PC-3 (cell line): Measurements from ENCODE around the gene GTPBP1. TPM values are rescaled to one million over a fixed set of nuclear protein-coding genes. Genes with fewer than 3 reads are reported as not detected.
A peak's percentile ranks its signal among the peaks of the same experiment; 100 is the strongest.

Experiments used
- ATAC-seq: fragments of 200-7000 bp; cut with Tn5 transposase; 2 replicates; pipeline ENCODE4 v1.9.1; 2020; ENCODE audit warnings: mild to moderate bottlenecking, moderate library complexity
- BruUV-seq: library from RNA; stranded (reverse); fragments of 400-500 nt; replicated peaks from 2 replicates; lab custom pipeline; 2021; lab: Mats Ljungman, UMichigan
- CTCF ChIA-PET: fragments of 300-600 bp; sonication (Branson Sonifier 250); formaldehyde crosslinking; loops from one replicate; lab custom pipeline; 2022; ENCODE audit warnings: antibody characterized with exemption; lab: Charles Lee
- POLR2A ChIA-PET: fragments of 300-600 bp; sonication (Branson Sonifier 250); formaldehyde crosslinking; loops from one replicate; lab custom pipeline; 2022; ENCODE audit warnings: antibody characterized with exemption; ENCODE audit not compliant: unreplicated experiment; lab: Charles Lee
- DNase-seq: peaks from one replicate; pipeline ENCODE4 v3.0.0-alpha.2; 2015
- H2AFZ ChIP-seq: fragments of 300-600 bp; sonication (generic); 2 replicates; pipeline ENCODE4 v1.6.0; 2016; ENCODE audit warnings: antibody characterized with exemption, low read length
- H3F3A ChIP-seq: fragments of 300-600 bp; sonication (generic); one replicate; pipeline ENCODE4 v1.6.0; 2017; ENCODE audit warnings: antibody characterized with exemption, low read length, control low read depth, mild to moderate bottlenecking; ENCODE audit not compliant: unreplicated experiment
- H3K27ac ChIP-seq: fragments of 300-600 bp; sonication (generic); 2 replicates; pipeline ENCODE4 v1.5.1; 2016; ENCODE audit warnings: mild to moderate bottlenecking, low read length
- H3K27me3 ChIP-seq: fragments of 300-600 bp; sonication (generic); 2 replicates; pipeline ENCODE4 v1.6.1; 2016; ENCODE audit warnings: low read length, mixed read lengths
- H3K36me3 ChIP-seq: fragments of 300-600 bp; sonication (generic); 2 replicates; pipeline ENCODE4 v1.6.1; 2016; ENCODE audit warnings: low read depth, mixed run types, low read length, mixed read lengths
- H3K4me1 ChIP-seq: fragments of 300-600 bp; sonication (generic); 2 replicates; pipeline ENCODE4 v1.5.1; 2016; ENCODE audit warnings: low read length; ENCODE audit not compliant: insufficient read depth
- H3K4me2 ChIP-seq: fragments of 300-600 bp; sonication (generic); 2 replicates; pipeline ENCODE4 v1.6.0; 2016; ENCODE audit warnings: low read length
- H3K4me3 ChIP-seq: fragments of 300-600 bp; sonication (generic); 2 replicates; pipeline ENCODE4 v1.5.1; 2016; ENCODE audit warnings: mild to moderate bottlenecking, low read length, mixed read lengths
- H3K79me2 ChIP-seq: fragments of 300-600 bp; sonication (generic); 2 replicates; pipeline ENCODE4 v1.6.1; 2017; ENCODE audit warnings: low read length, mixed read lengths
- H3K9ac ChIP-seq: fragments of 300-600 bp; sonication (generic); 2 replicates; pipeline ENCODE4 v1.6.0; 2016; ENCODE audit warnings: mild to moderate bottlenecking, low read length
- H3K9me2 ChIP-seq: fragments of 300-600 bp; sonication (generic); replicated peaks from 2 replicates; pipeline ENCODE4 v1.6.1; 2016; ENCODE audit warnings: mixed run types, low read length, mixed read lengths
- H3K9me3 ChIP-seq: fragments of 300-600 bp; sonication (generic); 2 replicates; pipeline ENCODE4 v1.6.1; 2016; ENCODE audit warnings: low read length, mixed read lengths
- H4K20me1 ChIP-seq: fragments of 300-600 bp; sonication (generic); 2 replicates; pipeline ENCODE4 v1.6.1; 2016; ENCODE audit warnings: low read length, mixed read lengths
- EZH2 ChIP-seq: fragments of 300-600 bp; sonication (generic); IDR thresholded peaks from one replicate; pipeline ENCODE4 v1.6.1; 2017; ENCODE audit warnings: antibody characterized with exemption, mild to moderate bottlenecking, low read length; ENCODE audit not compliant: unreplicated experiment
- EZH2phosphoT487 ChIP-seq: fragments of 300-600 bp; sonication (generic); IDR thresholded peaks from 2 replicates; pipeline ENCODE4 v1.6.1; 2018; ENCODE audit warnings: mild to moderate bottlenecking, antibody characterized with exemption, low read length, borderline replicate concordance
- intact Hi-C: fragments of 100-400 bp; cut with micrococcal nuclease; formaldehyde crosslinking; loops from 2 replicates; pipeline ENCODE4 v1.9.0; 2023
- total RNA-seq: library from RNA; depleted of rRNA; stranded (reverse); fragments of >200 nt; gene quantifications from 2 replicates; pipeline ENCODE4 v1.2.3, GENCODE V29; 2014
- TF ChIP-seq, protein P1 (sequence below): fragments of 300-600 bp; sonication (generic); conservative IDR thresholded peaks from 2 replicates; pipeline ENCODE4 v1.5.1; 2017; ENCODE audit warnings: antibody characterized with exemption, low read depth, mild to moderate bottlenecking, low read length

Gene GTPBP1
- total RNA-seq, 1 experiment from 2014 or later = 28.2 TPM

DNA sequence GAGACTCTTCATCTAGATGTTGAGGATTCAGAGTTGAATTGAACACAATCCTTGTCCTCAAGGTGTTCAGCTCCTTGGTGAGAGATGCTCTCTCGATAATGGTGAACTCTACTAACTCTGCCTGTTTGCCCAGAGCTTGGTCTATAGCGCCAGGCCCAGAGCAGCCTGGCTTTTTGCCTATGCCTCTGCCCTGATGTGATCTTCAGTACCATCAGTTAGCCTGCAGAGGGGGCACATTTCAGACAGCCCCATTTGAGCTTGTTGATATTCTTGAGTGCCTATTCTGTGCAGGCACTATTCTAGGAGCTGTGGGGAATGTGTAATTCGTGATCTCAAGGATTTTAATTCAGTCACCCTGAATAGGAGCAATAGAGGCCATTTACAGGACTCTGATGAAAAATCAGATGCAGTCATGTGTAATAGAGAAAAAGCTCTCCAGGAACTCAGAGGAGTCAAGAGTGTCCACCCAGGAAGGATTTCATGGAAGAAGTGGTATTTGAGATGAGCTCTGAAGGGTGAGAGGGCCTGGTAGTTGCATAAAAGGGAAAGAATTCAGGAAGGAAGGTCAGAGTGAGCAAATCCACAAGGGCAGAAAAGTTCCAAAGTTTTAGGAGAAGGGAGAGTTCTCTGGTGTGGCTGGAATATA lies 19.3 kb downstream of the GTPBP1 start:
- H3K4me1 ChIP-seq = peaks cover 4% of the 10 kb centered on the region; the same call in 1 of the 2 replicates
- ATAC-seq = no peak; the same call in 1 of the 2 replicates
- H3K36me3 ChIP-seq = peaks cover 31% of the 10 kb centered on the region
- H2AFZ ChIP-seq = no peak overlapping the region
- peaks cover 4% of the 10 kb centered on the region; the same call in 1 of the 2 replicates for H3K79me2 ChIP-seq
- DNase-seq = peak; percentile 50
- ChIA-PET CTCF (interaction anchor here (1.0 kb wide), 1 partner anchor 44 kb away, joined by 4 read pairs; no protein-coding TSS in a partner anchor), POLR2A (no interaction called here)
- BruUV-seq = no TSS peak
- H3K9me2 ChIP-seq = no peaks in the 10 kb centered on the region
- H3K27me3 ChIP-seq = no peaks in the 10 kb centered on the region
- intact Hi-C loops = no loop called here
- H3K27ac ChIP-seq = no peak overlapping the region
- TF ChIP-seq EZH2 = no peak
- TF ChIP-seq, protein P1, sequence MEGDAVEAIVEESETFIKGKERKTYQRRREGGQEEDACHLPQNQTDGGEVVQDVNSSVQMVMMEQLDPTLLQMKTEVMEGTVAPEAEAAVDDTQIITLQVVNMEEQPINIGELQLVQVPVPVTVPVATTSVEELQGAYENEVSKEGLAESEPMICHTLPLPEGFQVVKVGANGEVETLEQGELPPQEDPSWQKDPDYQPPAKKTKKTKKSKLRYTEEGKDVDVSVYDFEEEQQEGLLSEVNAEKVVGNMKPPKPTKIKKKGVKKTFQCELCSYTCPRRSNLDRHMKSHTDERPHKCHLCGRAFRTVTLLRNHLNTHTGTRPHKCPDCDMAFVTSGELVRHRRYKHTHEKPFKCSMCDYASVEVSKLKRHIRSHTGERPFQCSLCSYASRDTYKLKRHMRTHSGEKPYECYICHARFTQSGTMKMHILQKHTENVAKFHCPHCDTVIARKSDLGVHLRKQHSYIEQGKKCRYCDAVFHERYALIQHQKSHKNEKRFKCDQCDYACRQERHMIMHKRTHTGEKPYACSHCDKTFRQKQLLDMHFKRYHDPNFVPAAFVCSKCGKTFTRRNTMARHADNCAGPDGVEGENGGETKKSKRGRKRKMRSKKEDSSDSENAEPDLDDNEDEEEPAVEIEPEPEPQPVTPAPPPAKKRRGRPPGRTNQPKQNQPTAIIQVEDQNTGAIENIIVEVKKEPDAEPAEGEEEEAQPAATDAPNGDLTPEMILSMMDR = peak; percentile 62
- H4K20me1 ChIP-seq = no peaks in the 10 kb centered on the region
- no peaks in the 10 kb centered on the region for H3F3A ChIP-seq
- H3K9me3 ChIP-seq = no peaks in the 10 kb centered on the region
- H3K4me2 ChIP-seq = no peak overlapping the region
- no peak overlapping the region for H3K4me3 ChIP-seq
- no peak overlapping the region for H3K9ac ChIP-seq

DNA sequence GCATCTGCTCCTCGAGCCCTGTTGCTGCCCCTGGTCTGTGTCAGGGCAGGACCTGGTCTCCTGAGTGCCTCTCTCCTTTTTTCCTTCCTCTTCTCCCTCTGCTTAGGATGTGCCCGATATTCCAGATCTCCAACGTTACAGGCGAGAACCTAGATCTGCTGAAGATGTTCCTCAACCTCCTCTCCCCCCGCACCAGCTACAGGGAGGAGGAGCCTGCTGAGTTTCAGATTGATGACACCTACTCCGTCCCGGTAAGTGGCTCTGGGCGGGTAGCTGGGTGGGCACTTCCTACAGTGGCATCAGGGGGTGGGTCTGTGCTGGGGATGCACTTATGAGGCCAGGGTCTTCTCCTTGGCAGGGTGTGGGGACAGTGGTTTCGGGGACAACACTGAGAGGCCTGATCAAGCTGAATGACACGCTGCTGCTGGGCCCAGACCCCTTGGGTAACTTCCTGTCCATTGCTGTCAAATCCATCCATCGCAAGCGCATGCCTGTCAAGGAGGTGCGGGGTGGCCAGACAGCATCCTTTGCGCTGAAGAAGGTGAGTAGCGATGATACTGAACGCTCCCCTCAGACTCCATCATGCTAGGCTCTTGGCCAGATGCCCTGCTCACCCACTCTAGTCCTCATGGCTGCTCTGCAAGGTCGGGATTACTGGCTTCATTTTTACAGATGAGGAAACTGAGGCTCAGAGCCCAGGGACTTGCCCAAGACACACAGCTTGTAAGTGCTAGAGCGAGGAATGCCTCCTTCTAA lies 20.3 kb downstream of the GTPBP1 start:
- Histone ChIP-seq H2AFZ (no peak overlapping the region), H3K9ac (no peak overlapping the region), H3K4me2 (no peak overlapping the region), H3K27ac (no peak overlapping the region), H3F3A (no peaks in the 10 kb centered on the region), H3K27me3 (no peaks in the 10 kb centered on the region), H3K9me2 (no peaks in the 10 kb centered on the region), H3K4me1 (no peaks in the 10 kb centered on the region), H3K79me2 (no peaks in the 10 kb centered on the region), H4K20me1 (no peaks in the 10 kb centered on the region), H3K9me3 (no peaks in the 10 kb centered on the region), H3K4me3 (no peak overlapping the region), H3K36me3 (peaks cover 31% of the 10 kb centered on the region)
- POLR2A ChIA-PET = no interaction called here
- ATAC-seq = no peak
- DNase-seq = no peak
- CTCF ChIA-PET = no interaction called here
- BruUV-seq = no TSS peak
- TF ChIP-seq, protein P1 = no peak
- TF ChIP-seq EZH2 (no peak), EZH2phosphoT487 (no peak)
- intact Hi-C loops = no loop called here

DNA sequence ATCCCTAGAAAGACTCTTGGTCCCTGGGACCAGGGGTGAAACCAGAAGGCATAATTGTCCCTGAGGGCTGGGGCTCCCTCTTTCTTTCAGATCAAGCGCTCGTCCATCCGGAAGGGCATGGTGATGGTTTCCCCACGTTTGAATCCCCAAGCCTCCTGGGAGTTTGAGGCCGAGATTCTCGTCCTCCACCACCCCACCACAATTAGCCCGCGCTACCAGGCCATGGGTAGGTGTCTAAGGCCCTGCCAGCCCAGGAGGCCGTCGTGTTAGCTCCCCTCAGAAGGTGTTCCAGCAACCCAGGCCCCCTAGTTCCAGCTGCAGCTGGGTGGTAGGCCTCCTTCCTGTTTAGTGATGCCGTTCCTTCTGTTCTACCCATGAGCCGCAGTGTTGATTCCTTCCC lies 21.4 kb downstream of the GTPBP1 start:
- intact Hi-C loops = no loop called here
- CTCF ChIA-PET = no interaction called here
- Histone ChIP-seq H3K4me3 (no peak overlapping the region), H3K4me1 (no peaks in the 10 kb centered on the region), H3K27me3 (no peaks in the 10 kb centered on the region), H2AFZ (no peak overlapping the region), H3K27ac (no peak overlapping the region), H4K20me1 (no peaks in the 10 kb centered on the region), H3K9me3 (no peaks in the 10 kb centered on the region), H3K36me3 (peaks cover 26% of the 10 kb centered on the region), H3K4me2 (no peak overlapping the region), H3F3A (no peaks in the 10 kb centered on the region), H3K9ac (no peak overlapping the region), H3K9me2 (no peaks in the 10 kb centered on the region), H3K79me2 (no peaks in the 10 kb centered on the region)
- TF ChIP-seq EZH2phosphoT487 (no peak), EZH2 (no peak)
- TF ChIP-seq, protein P1 = no peak
- ATAC-seq (no peak), DNase-seq (no peak)
- POLR2A ChIA-PET = no interaction called here
- BruUV-seq = no TSS peak
